Measurements from ENCODE around the gene MAP4K5.
A peak's percentile ranks its signal among the peaks of the same experiment; 100 is the strongest.
"Not testable (repeated sequence)": the region's sequence is repeated elsewhere in the genome, so short reads cannot be mapped to it uniquely, and the experiment has no call there.

Gene MAP4K5

GRCh38 chr14:50532502-50533240 is at the start of gene MAP4K5:
MAP4K5 (minus strand) TSS chr14:50532569; CDS start chr14:50532049, 520 bp downstream.
- DNase-seq: peak in 55 of 56 donors; percentile 46 to 92 (median 86)

GRCh38 chr14:50578433-50578832 is 46.1 kb upstream of the MAP4K5 start:
- DNase-seq: no peak

GRCh38 chr14:50577982-50578381 is 45.6 kb upstream of the MAP4K5 start:
- DNase-seq: no peak

GRCh38 chr14:50575769-50576168 is 43.4 kb upstream of the MAP4K5 start:
- DNase-seq: no peak

GRCh38 chr14:50573862-50574261 is 41.5 kb upstream of the MAP4K5 start:
- no peak for DNase-seq

- DNase-seq: no peak
Observed at GRCh38 chr14:50569714-50570274, 37.4 kb upstream of the MAP4K5 start.

GRCh38 chr14:50562841-50563240 is 30.5 kb upstream of the MAP4K5 start:
- DNase-seq: no peak

GRCh38 chr14:50560931-50561285 is 28.5 kb upstream of the MAP4K5 start:
- DNase-seq: peak in 55 of 56 donors; percentile 46 to 91 (median 75)

GRCh38 chr14:50559990-50560930 is 27.9 kb upstream of the MAP4K5 start, which contains the start of gene ATL1:
ATL1 (plus strand) TSS chr14:50560145; CDS start chr14:50560266, 121 bp downstream.
- peak in 55 of 56 donors; percentile 18 to 92 (median 79) for DNase-seq

GRCh38 chr14:50552796-50553195 is 20.4 kb upstream of the MAP4K5 start:
- DNase-seq: not testable (repeated sequence)

GRCh38 chr14:50551877-50552276 is 19.5 kb upstream of the MAP4K5 start:
- DNase-seq: no peak

GRCh38 chr14:50550294-50550693 is 17.9 kb upstream of the MAP4K5 start:
- no peak for DNase-seq

GRCh38 chr14:50545618-50546017 is 13.2 kb upstream of the MAP4K5 start:
- no peak for DNase-seq

- DNase-seq: no peak
Observed at GRCh38 chr14:50544911-50545310, 12.5 kb upstream of the MAP4K5 start.

GRCh38 chr14:50542941-50543418 is 10.6 kb upstream of the MAP4K5 start:
- DNase-seq: peak in 12 of 56 donors; percentile 5 to 45 (median 16)

GRCh38 chr14:50541159-50541567 is 8.8 kb upstream of the MAP4K5 start:
- DNase-seq: no peak

GRCh38 chr14:50539051-50539450 is 6.7 kb upstream of the MAP4K5 start:
- DNase-seq: no peak

GRCh38 chr14:50538034-50538433 is 5.7 kb upstream of the MAP4K5 start:
- not testable (repeated sequence) for DNase-seq

- DNase-seq: no peak
Observed at GRCh38 chr14:50534997-50535396, 2.6 kb upstream of the MAP4K5 start.

- no peak for DNase-seq
Observed at GRCh38 chr14:50534416-50534815, 2.0 kb upstream of the MAP4K5 start.

- peak in 5 of 56 donors; percentile 4 to 35 (median 24) for DNase-seq
Observed at GRCh38 chr14:50533806-50534205, 1.4 kb upstream of the MAP4K5 start.

Measured in nucleus accumbens (tissue), 56 donors.